ENCODE data around the gene NDUFS1. TPM values are rescaled to one million over a fixed set of nuclear protein-coding genes. Genes with fewer than 3 reads are reported as not detected.
"Not testable (repeated sequence)": the region's sequence is repeated elsewhere in the genome, so short reads cannot be mapped to it uniquely, and the experiment has no call there.

The NDUFS1 gene
- total RNA-seq, 4 donors from 2014 or later: 74.6 to 96.2 (median 86.0) TPM

GRCh38 chr2:206160807-206161179, 1.5 kb upstream of the NDUFS1 start:
- TF ChIP-seq, protein P1, sequence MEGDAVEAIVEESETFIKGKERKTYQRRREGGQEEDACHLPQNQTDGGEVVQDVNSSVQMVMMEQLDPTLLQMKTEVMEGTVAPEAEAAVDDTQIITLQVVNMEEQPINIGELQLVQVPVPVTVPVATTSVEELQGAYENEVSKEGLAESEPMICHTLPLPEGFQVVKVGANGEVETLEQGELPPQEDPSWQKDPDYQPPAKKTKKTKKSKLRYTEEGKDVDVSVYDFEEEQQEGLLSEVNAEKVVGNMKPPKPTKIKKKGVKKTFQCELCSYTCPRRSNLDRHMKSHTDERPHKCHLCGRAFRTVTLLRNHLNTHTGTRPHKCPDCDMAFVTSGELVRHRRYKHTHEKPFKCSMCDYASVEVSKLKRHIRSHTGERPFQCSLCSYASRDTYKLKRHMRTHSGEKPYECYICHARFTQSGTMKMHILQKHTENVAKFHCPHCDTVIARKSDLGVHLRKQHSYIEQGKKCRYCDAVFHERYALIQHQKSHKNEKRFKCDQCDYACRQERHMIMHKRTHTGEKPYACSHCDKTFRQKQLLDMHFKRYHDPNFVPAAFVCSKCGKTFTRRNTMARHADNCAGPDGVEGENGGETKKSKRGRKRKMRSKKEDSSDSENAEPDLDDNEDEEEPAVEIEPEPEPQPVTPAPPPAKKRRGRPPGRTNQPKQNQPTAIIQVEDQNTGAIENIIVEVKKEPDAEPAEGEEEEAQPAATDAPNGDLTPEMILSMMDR (IDR thresholded peaks at IDR 0.05): no peak
- no peak for DNase-seq (ENCODE audit: low spot score)
- ATAC-seq (ENCODE audit: low FRiP score): no peak

DNA sequence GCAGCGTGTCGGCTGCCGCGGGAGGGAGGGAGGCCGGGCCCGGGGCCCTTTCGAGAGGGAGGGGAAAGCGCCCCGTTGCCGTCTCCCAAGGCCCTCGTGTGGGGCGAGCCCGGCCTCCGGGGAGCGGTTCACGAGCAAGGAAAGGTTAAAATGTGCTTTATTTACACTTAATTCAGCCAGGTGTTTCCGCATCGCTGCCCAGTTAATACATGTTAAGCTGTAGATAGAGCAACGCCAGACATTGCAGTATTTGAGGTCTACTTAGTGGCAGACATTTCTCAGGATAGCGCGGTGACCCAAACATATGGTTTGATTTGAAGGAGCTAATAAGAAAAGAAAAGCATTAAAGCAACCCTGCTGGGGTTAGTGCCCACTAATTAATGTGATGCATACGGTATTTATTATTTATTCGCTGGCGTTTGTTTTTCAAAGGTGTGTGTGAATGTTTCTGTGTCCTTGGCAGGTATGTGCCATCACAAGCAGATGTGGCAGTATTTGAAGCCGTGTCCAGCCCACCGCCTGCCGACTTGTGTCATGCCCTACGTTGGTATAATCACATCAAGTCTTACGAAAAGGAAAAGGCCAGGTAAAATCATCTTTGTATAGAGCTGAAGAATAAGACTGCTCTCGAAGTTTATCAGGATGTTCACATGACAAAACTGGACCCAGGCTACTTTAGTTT, 1.0 kb upstream of the NDUFS1 start:
- ATAC-seq (ENCODE audit: low FRiP score) (no peak), DNase-seq (ENCODE audit: low spot score) (no peak)
- TF ChIP-seq, protein P1 (IDR thresholded peaks at IDR 0.05): no peak

DNA sequence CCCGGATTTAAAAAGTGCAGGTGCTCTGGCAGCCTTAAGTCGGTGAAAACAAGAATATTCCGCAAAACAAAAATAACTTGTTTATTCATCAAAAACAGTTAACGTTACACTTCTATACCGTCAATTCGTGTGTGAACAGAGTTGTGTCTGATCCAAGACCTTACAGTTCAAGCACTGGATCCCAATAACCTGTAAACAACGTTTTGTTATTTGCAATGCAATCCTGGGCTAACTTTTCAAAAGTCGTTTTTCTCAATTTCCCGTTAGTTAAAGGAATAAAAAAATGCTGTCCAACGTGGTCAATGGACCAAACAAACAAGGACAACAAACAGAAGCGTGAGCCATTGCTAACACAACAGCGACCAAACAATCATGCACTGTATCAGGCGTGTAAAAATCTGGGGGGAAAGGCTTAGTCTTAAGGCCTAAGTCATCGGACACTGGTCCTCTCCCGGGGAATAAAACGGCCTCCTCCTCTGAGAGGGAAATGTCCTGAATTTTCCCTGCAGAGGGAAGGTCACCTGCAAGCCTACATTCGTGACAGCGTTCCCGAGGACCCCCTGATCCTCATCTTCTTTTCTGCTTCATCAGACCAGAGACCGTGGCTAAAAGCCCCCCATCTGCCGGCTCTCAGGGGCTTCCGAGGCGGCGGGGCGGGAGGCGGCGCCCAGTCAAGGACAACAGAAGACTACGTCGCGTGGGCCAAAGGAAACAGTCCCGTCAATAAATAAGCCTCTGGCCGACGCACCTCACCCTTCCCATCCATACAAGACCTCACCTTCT, 490 bp downstream of the NDUFS1 start:
- peak; percentile 10 for ATAC-seq (ENCODE audit: low FRiP score)
- no peak for DNase-seq (ENCODE audit: low spot score)
- TF ChIP-seq, protein P1 (IDR thresholded peaks at IDR 0.05): no peak

GRCh38 chr2:206157014-206157413, 2.2 kb downstream of the NDUFS1 start:
- ATAC-seq (ENCODE audit: low FRiP score); DNase-seq (ENCODE audit: low spot score): not testable (repeated sequence)

DNA sequence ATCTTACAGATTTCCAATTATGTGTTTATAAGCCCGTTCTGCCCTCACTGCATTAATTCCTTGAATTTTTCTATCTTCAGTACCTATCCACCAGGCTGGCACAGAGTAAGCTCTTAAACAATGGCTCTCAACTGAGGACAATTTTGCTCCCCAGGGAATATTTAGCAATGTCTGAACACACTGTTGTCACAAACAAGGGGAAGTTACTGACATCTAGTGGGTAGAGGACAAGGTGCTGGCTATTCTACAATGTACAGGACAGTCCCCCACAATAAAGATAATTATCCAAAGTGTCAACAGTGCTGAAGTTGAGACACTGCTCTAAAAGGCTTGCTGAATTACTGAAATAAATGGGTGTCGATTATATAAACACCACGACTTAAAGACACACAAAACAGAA, 5.0 kb downstream of the NDUFS1 start:
- DNase-seq (ENCODE audit: low spot score) (no peak), ATAC-seq (ENCODE audit: low FRiP score) (no peak)
- TF ChIP-seq, protein P1 (IDR thresholded peaks at IDR 0.05): no peak

- DNase-seq (ENCODE audit: low spot score) (no peak), ATAC-seq (ENCODE audit: low FRiP score) (no peak)
- TF ChIP-seq, protein P1 (IDR thresholded peaks at IDR 0.05): no peak
These were observed 8.6 kb downstream of the NDUFS1 start for GRCh38 chr2:206150631-206151030.

DNA sequence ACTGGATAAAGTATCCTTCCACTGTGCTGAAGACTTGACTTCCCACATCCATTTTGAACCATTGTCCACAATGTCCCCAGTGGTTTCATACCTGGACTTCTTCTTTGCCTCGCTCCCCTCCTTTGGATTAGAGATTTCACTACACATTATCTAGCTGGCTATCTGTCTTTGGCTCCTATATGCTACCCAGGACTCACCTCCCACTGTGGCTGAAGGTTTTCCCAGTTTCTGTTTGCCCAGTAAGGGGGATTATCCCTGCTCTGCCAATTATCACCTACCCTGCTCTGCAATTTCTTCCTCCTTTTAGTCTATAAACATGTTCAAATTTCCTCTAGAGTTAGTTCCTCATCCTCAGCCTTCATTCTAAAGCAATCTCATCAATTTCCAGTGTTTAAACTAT, 9.1 kb downstream of the NDUFS1 start:
- TF ChIP-seq, protein P1 (IDR thresholded peaks at IDR 0.05): no peak
- ATAC-seq (ENCODE audit: low FRiP score) (no peak), DNase-seq (ENCODE audit: low spot score) (no peak)

Measured in omental fat pad (tissue), 4 donors.